ENCODE data around the gene GPNMB. TPM values are rescaled to one million over a fixed set of nuclear protein-coding genes. Genes with fewer than 3 reads are reported as not detected.

GPNMB gene
- total and polyA plus RNA-seq, 10 of the 15 experiments (the other 5 are each of a cell fraction or from before 2014, with no cell fraction given) = 5.9 to 22.3 (median 10.0) TPM

DNA sequence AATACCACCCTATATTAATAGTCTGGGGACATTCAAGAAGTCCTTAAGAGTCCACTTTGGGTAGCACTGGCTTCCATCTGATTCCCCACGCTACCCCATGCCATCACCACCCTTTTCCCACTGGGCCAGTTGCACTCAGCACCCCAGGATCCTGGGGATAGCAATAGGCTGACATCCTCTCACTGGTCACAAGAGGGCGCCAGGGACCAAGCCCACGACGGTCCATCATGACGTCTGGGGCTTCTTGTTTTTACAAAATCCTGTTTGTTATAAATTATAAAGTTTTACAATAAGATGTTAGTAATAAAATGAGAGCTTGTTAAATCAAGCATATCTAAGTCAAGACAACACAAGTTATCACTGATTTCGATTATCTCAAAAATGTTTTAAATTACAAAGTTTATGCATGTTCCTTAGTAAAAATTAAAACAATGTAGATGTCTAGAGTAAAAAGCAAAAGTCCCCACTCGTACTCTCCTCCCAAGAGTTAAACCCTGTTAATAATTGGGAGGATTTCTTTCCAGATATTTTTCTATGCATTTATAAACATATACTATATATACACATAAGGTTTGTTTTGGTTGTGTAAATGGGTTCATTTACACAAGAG lies 15.4 kb downstream of the GPNMB start (continued):
- peak; percentile 66 for TF ChIP-seq ATF7 (IDR thresholded peaks at IDR 0.05; ENCODE audit: low read depth)
- peak; percentile 50; the same call in 1 of the 2 replicates for TF ChIP-seq CREB1 (IDR thresholded peaks at IDR 0.05; ENCODE audit: low read depth)
- TF ChIP-seq POLR2AphosphoS5 (IDR thresholded peaks at IDR 0.05; ENCODE audit: low read length) = no peak
- no peak for TF ChIP-seq CHD2 (IDR thresholded peaks at IDR 0.05; ENCODE audit: borderline replicate concordance, low read depth, low read length)
- no peak for TF ChIP-seq BACH1 (IDR thresholded peaks at IDR 0.05; ENCODE audit: borderline replicate concordance)
- peak; percentile 79 for TF ChIP-seq SMC3 (IDR thresholded peaks at IDR 0.05; ENCODE audit: borderline replicate concordance, low read length)
- peak; percentile 80 for TF ChIP-seq YY1 (IDR thresholded peaks at IDR 0.05; ENCODE audit: low read depth, low read length)
- TF ChIP-seq, protein P1, sequence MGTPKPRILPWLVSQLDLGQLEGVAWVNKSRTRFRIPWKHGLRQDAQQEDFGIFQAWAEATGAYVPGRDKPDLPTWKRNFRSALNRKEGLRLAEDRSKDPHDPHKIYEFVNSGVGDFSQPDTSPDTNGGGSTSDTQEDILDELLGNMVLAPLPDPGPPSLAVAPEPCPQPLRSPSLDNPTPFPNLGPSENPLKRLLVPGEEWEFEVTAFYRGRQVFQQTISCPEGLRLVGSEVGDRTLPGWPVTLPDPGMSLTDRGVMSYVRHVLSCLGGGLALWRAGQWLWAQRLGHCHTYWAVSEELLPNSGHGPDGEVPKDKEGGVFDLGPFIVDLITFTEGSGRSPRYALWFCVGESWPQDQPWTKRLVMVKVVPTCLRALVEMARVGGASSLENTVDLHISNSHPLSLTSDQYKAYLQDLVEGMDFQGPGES (IDR thresholded peaks at IDR 0.05) = no peak
- 0 out of 2 replicates have a peak, but pooled peaks have one; percentile 15 for TF ChIP-seq EED (IDR thresholded peaks at IDR 0.05; ENCODE audit: low read depth)
- TF ChIP-seq, protein P2, sequence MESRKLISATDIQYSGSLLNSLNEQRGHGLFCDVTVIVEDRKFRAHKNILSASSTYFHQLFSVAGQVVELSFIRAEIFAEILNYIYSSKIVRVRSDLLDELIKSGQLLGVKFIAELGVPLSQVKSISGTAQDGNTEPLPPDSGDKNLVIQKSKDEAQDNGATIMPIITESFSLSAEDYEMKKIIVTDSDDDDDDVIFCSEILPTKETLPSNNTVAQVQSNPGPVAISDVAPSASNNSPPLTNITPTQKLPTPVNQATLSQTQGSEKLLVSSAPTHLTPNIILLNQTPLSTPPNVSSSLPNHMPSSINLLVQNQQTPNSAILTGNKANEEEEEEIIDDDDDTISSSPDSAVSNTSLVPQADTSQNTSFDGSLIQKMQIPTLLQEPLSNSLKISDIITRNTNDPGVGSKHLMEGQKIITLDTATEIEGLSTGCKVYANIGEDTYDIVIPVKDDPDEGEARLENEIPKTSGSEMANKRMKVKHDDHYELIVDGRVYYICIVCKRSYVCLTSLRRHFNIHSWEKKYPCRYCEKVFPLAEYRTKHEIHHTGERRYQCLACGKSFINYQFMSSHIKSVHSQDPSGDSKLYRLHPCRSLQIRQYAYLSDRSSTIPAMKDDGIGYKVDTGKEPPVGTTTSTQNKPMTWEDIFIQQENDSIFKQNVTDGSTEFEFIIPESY (IDR thresholded peaks at IDR 0.05) = no peak
- no peak for TF ChIP-seq BCL11A (IDR thresholded peaks at IDR 0.05; ENCODE audit: low read depth, low read length)
- no peak for TF ChIP-seq SIX5 (IDR thresholded peaks at IDR 0.05; ENCODE audit: low read depth, low read length, severe bottlenecking)
- no peak for TF ChIP-seq RB1 (IDR thresholded peaks at IDR 0.05; ENCODE audit: borderline replicate concordance)
- peak; percentile 65; the same call in 1 of the 2 replicates for TF ChIP-seq CREM (IDR thresholded peaks at IDR 0.05; ENCODE audit: low read depth)
- TF ChIP-seq, protein P3, sequence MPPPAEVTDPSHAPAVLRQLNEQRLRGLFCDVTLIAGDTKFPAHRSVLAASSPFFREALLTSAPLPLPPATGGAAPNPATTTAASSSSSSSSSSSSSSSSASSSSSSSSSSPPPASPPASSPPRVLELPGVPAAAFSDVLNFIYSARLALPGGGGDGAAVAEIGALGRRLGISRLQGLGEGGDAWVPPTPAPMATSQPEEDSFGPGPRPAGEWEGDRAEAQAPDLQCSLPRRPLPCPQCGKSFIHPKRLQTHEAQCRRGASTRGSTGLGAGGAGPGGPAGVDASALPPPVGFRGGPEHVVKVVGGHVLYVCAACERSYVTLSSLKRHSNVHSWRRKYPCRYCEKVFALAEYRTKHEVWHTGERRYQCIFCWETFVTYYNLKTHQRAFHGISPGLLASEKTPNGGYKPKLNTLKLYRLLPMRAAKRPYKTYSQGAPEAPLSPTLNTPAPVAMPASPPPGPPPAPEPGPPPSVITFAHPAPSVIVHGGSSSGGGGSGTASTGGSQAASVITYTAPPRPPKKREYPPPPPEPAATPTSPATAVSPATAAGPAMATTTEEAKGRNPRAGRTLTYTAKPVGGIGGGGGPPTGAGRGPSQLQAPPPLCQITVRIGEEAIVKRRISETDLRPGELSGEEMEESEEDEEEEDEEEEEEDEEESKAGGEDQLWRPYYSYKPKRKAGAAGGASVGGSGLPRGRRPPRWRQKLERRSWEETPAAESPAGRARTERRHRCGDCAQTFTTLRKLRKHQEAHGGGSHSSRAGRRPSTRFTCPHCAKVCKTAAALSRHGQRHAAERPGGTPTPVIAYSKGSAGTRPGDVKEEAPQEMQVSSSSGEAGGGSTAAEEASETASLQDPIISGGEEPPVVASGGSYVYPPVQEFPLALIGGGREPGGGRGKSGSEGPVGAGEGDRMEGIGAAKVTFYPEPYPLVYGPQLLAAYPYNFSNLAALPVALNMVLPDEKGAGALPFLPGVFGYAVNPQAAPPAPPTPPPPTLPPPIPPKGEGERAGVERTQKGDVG (CRISPR knock-in tag; IDR thresholded peaks at IDR 0.05) = no peak
- TF ChIP-seq NRF1 (conservative IDR thresholded peaks at IDR 0.05; ENCODE audit: low read depth, low read length) = no peak
- no peak for TF ChIP-seq GABPA (IDR thresholded peaks at IDR 0.05; ENCODE audit: low read depth)
- no peak for TF ChIP-seq KAT2A (conservative IDR thresholded peaks at IDR 0.05; ENCODE audit: control insufficient read depth, low read depth, low read length)

Data from GM12878 (cell line).